ENCODE results near the gene STK26. TPM values are rescaled to one million over a fixed set of nuclear protein-coding genes. Genes with fewer than 3 reads are reported as not detected.
A peak's percentile ranks its signal among the peaks of the same experiment; 100 is the strongest.

The STK26 gene
- total and polyA plus RNA-seq, 2 of the 13 experiments (the other 11 are each of a cell fraction or from before 2014, with no cell fraction given), result 16.9 to 47.9 TPM

GRCh38 chrX:132022198-132022966 lies 720 bp upstream of the STK26 start:
- intact Hi-C loops (cut with micrococcal nuclease; ENCODE audit: unreplicated experiment), result loop anchor here (5.0 to 10.0 kb wide), 2 partner anchors 55 to 192 kb away; partner anchors contain the start of gene RAP2C
- ChIA-PET POLR2A (interaction anchor here (2.5 kb wide), 1 partner anchor 11 kb away, joined by 15 read pairs; no protein-coding TSS in a partner anchor), CTCF (ENCODE audit: low intra/inter-chr PET ratio, low total read pairs) (no interaction called here)
- ATAC-seq, result peak; percentile 48
- Histone ChIP-seq H3K36me3 (replicated peaks in 1 of 2; ENCODE audit: control insufficient read depth in 1 of 2, insufficient read depth in 2 of 2, low read length in 2 of 2) (no peaks in the 10 kb centered on the region), H3K27me3 (ENCODE audit: control insufficient read depth in 1 of 2, insufficient read depth in 2 of 2, low read length in 2 of 2) (no peaks in the 10 kb centered on the region), H4K20me1 (ENCODE audit: insufficient read depth, low read length) (no peaks in the 10 kb centered on the region), H3K4me1 (ENCODE audit: insufficient read depth, low read length) (peaks cover 19% of the 10 kb centered on the region), H3K4me3 (replicated peaks in 1 of 3; ENCODE audit: insufficient read depth in 1 of 3, low read depth in 2 of 3, low read length in 3 of 3) (peak overlapping the region; percentile 74 to 85 (median 81)), H2AFZ (ENCODE audit: low read length) (peak overlapping the region; percentile 70), H3K9me3 (ENCODE audit: low read length) (no peaks in the 10 kb centered on the region), H3K79me2 (ENCODE audit: insufficient read depth, low read length) (peaks cover 37% of the 10 kb centered on the region), H3K9ac (ENCODE audit: insufficient read depth, low read depth, low read length) (peak overlapping the region; percentile 67), H3K27ac (ENCODE audit: extremely low read length, insufficient read depth, low read length) (peak overlapping the region; percentile 78), H3K4me2 (ENCODE audit: low read depth, low read length) (peak overlapping the region; percentile 96)
- DNase-seq (ENCODE audit: low spot score), result peak; percentile 2
- 3% methylated on average over 10 of the region's 24 CpGs for WGBS (ENCODE audit: low lambda C conversion rate)
- TF ChIP-seq KMT2A (CRISPR knock-in tag; IDR thresholded peaks at IDR 0.05) (no peak), ZIK1 (CRISPR knock-in tag; IDR thresholded peaks at IDR 0.05; ENCODE audit: borderline replicate concordance, low read depth) (no peak), NFE2L1 (CRISPR knock-in tag; IDR thresholded peaks at IDR 0.05; ENCODE audit: borderline replicate concordance) (no peak), ZNF564 (CRISPR knock-in tag; IDR thresholded peaks at IDR 0.05) (no peak), BCL3 (CRISPR knock-in tag; IDR thresholded peaks at IDR 0.05) (no peak), JUNB (CRISPR knock-in tag; IDR thresholded peaks at IDR 0.05; ENCODE audit: borderline replicate concordance) (no peak), MIXL1 (CRISPR knock-in tag; IDR thresholded peaks at IDR 0.05) (no peak), SRY (CRISPR knock-in tag; IDR thresholded peaks at IDR 0.05) (no peak), ZNF543 (CRISPR knock-in tag; IDR thresholded peaks at IDR 0.05) (no peak), ZFAT (CRISPR knock-in tag; conservative IDR thresholded peaks at IDR 0.05) (no peak), SNAPC4 (CRISPR knock-in tag; IDR thresholded peaks at IDR 0.05) (peak; percentile 41; the same call in 1 of the 2 replicates), KDM5B (CRISPR knock-in tag; IDR thresholded peaks at IDR 0.05; ENCODE audit: borderline replicate concordance) (no peak), POGK (CRISPR knock-in tag; conservative IDR thresholded peaks at IDR 0.05) (no peak), SNAPC2 (CRISPR knock-in tag; IDR thresholded peaks at IDR 0.05) (0 out of 2 replicates have a peak, but pooled peaks have one; percentile 42), ZNF790 (CRISPR knock-in tag; IDR thresholded peaks at IDR 0.05; ENCODE audit: borderline replicate concordance) (no peak)
- BruUV-seq (replicated peaks), result TSS peak; percentile 61
- in situ Hi-C loops (cut with HindIII; ENCODE audit: extremely low pct_ligation_motif_present, low pct_unique_long_range_greater_than_20kb), result no loop called here
- FAIRE-seq, result no peak
